Loucy (cell line): Measurements from ENCODE around the gene GDPGP1.

Experiments used
- H2AFZ ChIP-seq: fragments of 200-600 bp; sonication (generic); 2 replicates; pipeline ENCODE4 v1.6.0; 2016; ENCODE audit warnings: antibody characterized with exemption, mild to moderate bottlenecking, low read length, moderate library complexity
- H3F3A ChIP-seq: fragments of 200-600 bp; 2 replicates; pipeline ENCODE4 v1.6.0; 2016; ENCODE audit warnings: antibody characterized with exemption, low read depth, mild to moderate bottlenecking
- H3K27me3 ChIP-seq: fragments of 200-600 bp; sonication (generic); 2 replicates; pipeline ENCODE4 v1.6.1; 2014; ENCODE audit warnings: low read length, mild to moderate bottlenecking; ENCODE audit not compliant: insufficient read depth, poor library complexity, severe bottlenecking
- H3K36me3 ChIP-seq: fragments of 200-600 bp; sonication (generic); 2 replicates; pipeline ENCODE4 v1.6.1; 2016; ENCODE audit warnings: low read length; ENCODE audit not compliant: insufficient read depth
- H3K4me1 ChIP-seq: fragments of 200-600 bp; sonication (generic); 2 replicates; pipeline ENCODE4 v1.5.1; 2014; ENCODE audit warnings: low read length, mild to moderate bottlenecking; ENCODE audit not compliant: insufficient read depth, poor library complexity, severe bottlenecking
- H3K4me2 ChIP-seq: fragments of 200-600 bp; sonication (generic); 2 replicates; pipeline ENCODE4 v1.6.0; 2014; ENCODE audit warnings: antibody characterized with exemption, low read length, low read depth, mild to moderate bottlenecking; ENCODE audit not compliant: poor library complexity, severe bottlenecking
- H3K4me3 ChIP-seq: fragments of 200-600 bp; sonication (generic); 2 replicates; pipeline ENCODE4 v1.5.1; 2014; ENCODE audit warnings: low read length, mild to moderate bottlenecking, mixed read lengths; ENCODE audit not compliant: poor library complexity, severe bottlenecking
- H3K79me2 ChIP-seq: fragments of 200-600 bp; sonication (generic); 2 replicates; pipeline ENCODE4 v1.6.1; 2014; ENCODE audit warnings: low read length; ENCODE audit not compliant: insufficient read depth
- H3K9ac ChIP-seq: fragments of 200-600 bp; sonication (generic); 2 replicates; pipeline ENCODE4 v1.6.0; 2014; ENCODE audit warnings: mild to moderate bottlenecking, low read depth, low read length, moderate library complexity; ENCODE audit not compliant: poor library complexity, severe bottlenecking
- H3K9me2 ChIP-seq: fragments of 200-600 bp; sonication (generic); replicated peaks from 2 replicates; pipeline ENCODE4 v1.6.1; 2016; ENCODE audit warnings: low read depth, low read length, mixed read lengths
- H3K9me3 ChIP-seq: fragments of 200-600 bp; sonication (generic); 2 replicates; pipeline ENCODE4 v1.6.1; 2014; ENCODE audit warnings: mild to moderate bottlenecking, antibody characterized with exemption, low read length, low read depth; ENCODE audit not compliant: insufficient read depth
- H4K20me1 ChIP-seq: fragments of 200-600 bp; sonication (generic); 2 replicates; pipeline ENCODE4 v1.6.0; 2014; ENCODE audit warnings: antibody characterized with exemption, low read length, mild to moderate bottlenecking; ENCODE audit not compliant: insufficient read depth, poor library complexity, severe bottlenecking
- CTCF ChIP-seq: fragments of 200-600 bp; sonication (generic); conservative IDR thresholded peaks from 2 replicates; pipeline ENCODE4 v1.5.1; 2014; ENCODE audit warnings: mild to moderate bottlenecking, antibody characterized with exemption, low read length
- EZH2phosphoT487 ChIP-seq: fragments of 200-600 bp; IDR thresholded peaks from 2 replicates; pipeline ENCODE4 v1.6.1; 2018; ENCODE audit warnings: antibody characterized with exemption, mild to moderate bottlenecking, moderate library complexity, borderline replicate concordance

The GDPGP1 gene

GRCh38 chr15:90264671-90265070, 30.7 kb downstream of the GDPGP1 start:
- Histone ChIP-seq H3K4me3 (peak overlapping the region; percentile 85), H3K4me1 (peaks cover 37% of the 10 kb centered on the region), H3K27me3 (no peaks in the 10 kb centered on the region), H3K4me2 (peak overlapping the region; percentile 92), H3K9me2 (no peaks in the 10 kb centered on the region), H2AFZ (peak overlapping the region; percentile 93; the same call in 1 of the 2 replicates), H3F3A (no peaks in the 10 kb centered on the region), H3K9me3 (no peaks in the 10 kb centered on the region), H3K36me3 (no peaks in the 10 kb centered on the region), H4K20me1 (peaks cover 30% of the 10 kb centered on the region), H3K79me2 (peaks cover 58% of the 10 kb centered on the region), H3K9ac (peak overlapping the region; percentile 95)
- TF ChIP-seq CTCF (no peak), EZH2phosphoT487 (no peak)

GRCh38 chr15:90265271-90266060, 31.5 kb downstream of the GDPGP1 start, which contains the start of gene NGRN:
TSS of gene NGRN (plus strand) at chr15:90265672. CDS start at chr15:90265713, 41 bp downstream.
- Histone ChIP-seq H3K27me3 (no peaks in the 10 kb centered on the region), H2AFZ (peak within 1 kb of the TSS; percentile 93), H3K9me3 (no peaks in the 10 kb centered on the region), H4K20me1 (peaks cover 38% of the 10 kb centered on the region), H3K4me3 (peak within 1 kb of the TSS; percentile 85), H3K4me2 (peak within 1 kb of the TSS; percentile 92), H3F3A (no peaks in the 10 kb centered on the region), H3K9me2 (no peaks in the 10 kb centered on the region), H3K36me3 (peaks cover 2% of the 10 kb centered on the region; the same call in 1 of the 2 replicates), H3K79me2 (peaks cover 66% of the 10 kb centered on the region), H3K4me1 (peaks cover 45% of the 10 kb centered on the region), H3K9ac (peak within 1 kb of the TSS; percentile 95)
- TF ChIP-seq CTCF, result no peak
- TF ChIP-seq EZH2phosphoT487, result no peak

- peak overlapping the region; percentile 93 for H2AFZ ChIP-seq
- no peaks in the 10 kb centered on the region for H3K9me3 ChIP-seq
- peaks cover 51% of the 10 kb centered on the region for H3K4me1 ChIP-seq
- H3K9ac ChIP-seq, result peak overlapping the region; percentile 95
- peaks cover 7% of the 10 kb centered on the region; the same call in 1 of the 2 replicates for H3K36me3 ChIP-seq
- H3K4me3 ChIP-seq, result peak overlapping the region; percentile 85
- H3K27me3 ChIP-seq, result no peaks in the 10 kb centered on the region
- no peaks in the 10 kb centered on the region for H3F3A ChIP-seq
- H3K79me2 ChIP-seq, result peaks cover 72% of the 10 kb centered on the region
- no peaks in the 10 kb centered on the region for H3K9me2 ChIP-seq
- H3K4me2 ChIP-seq, result peak overlapping the region; percentile 92
- TF ChIP-seq CTCF (no peak), EZH2phosphoT487 (no peak)
- H4K20me1 ChIP-seq, result peaks cover 44% of the 10 kb centered on the region
Measured at GRCh38 chr15:90266061-90266431, 32.0 kb downstream of the GDPGP1 start.
